T-helper 1 cell treated with Interleukin-12 subunit alpha and Interleukin-12 subunit beta and Interleukin-4 antibody, amounts not matched to agents 30 ng/mL and 1 ng/mL, for 36 hours (primary cell): Measurements from ENCODE around the gene MICU1. TPM values are rescaled to one million over a fixed set of nuclear protein-coding genes. Genes with fewer than 3 reads are reported as not detected.

Source experiments
- intact Hi-C: fragments of 100-400 bp; cut with micrococcal nuclease; formaldehyde crosslinking; loops from one replicate; pipeline ENCODE4 v1.15.1; 2024
- total RNA-seq: library from RNA; stranded (reverse); gene quantifications from 2 replicates; pipeline ENCODE4 v1.2.3, GENCODE V29; 2022

MICU1 gene
- total RNA-seq, 1 donor from 2014 or later = 35.9 TPM

- intact Hi-C loops = loop anchor here (1.0 to 2.0 kb wide), 3 partner anchors 11 to 55 kb away; partner anchors contain the start of genes MCU and MICU1
Measured at GRCh38 chr10:72637398-72637857, 11.5 kb upstream of the MICU1 start.

- intact Hi-C loops = no loop called here
Measured at GRCh38 chr10:72630144-72630543, 4.3 kb upstream of the MICU1 start.

GRCh38 chr10:72626444-72626754, 520 bp upstream of the MICU1 start:
- intact Hi-C loops = loop anchor here (1.0 to 10.0 kb wide), 13 partner anchors 11 to 786 kb away; partner anchors contain the start of genes ANXA7, DNAJB12, DNAJC9 and ECD

GRCh38 chr10:72625276-72625607, 637 bp downstream of the MICU1 start:
- intact Hi-C loops = loop anchor here (1.0 to 10.0 kb wide), 7 partner anchors 207 to 787 kb away; partner anchors contain the start of genes ANXA7, ECD, FAM149B1 and P4HA1

- intact Hi-C loops = loop anchor here (10.0 kb wide), 2 partner anchors 537 to 543 kb away; partner anchors contain the start of genes ECD, FAM149B1 and SPOCK2
Measured at GRCh38 chr10:72622271-72622670, 3.6 kb downstream of the MICU1 start.

GRCh38 chr10:72616716-72617115, 9.2 kb downstream of the MICU1 start:
- intact Hi-C loops = no loop called here

GRCh38 chr10:72615970-72616369, 9.9 kb downstream of the MICU1 start:
- intact Hi-C loops = no loop called here

GRCh38 chr10:72612203-72612826, 13.6 kb downstream of the MICU1 start:
- intact Hi-C loops = no loop called here

GRCh38 chr10:72611783-72612182, 14.1 kb downstream of the MICU1 start:
- intact Hi-C loops = no loop called here

- intact Hi-C loops = no loop called here
Measured at GRCh38 chr10:72610466-72610865, 15.4 kb downstream of the MICU1 start.

GRCh38 chr10:72605122-72605521, 20.8 kb downstream of the MICU1 start:
- intact Hi-C loops = no loop called here

- intact Hi-C loops = no loop called here
Measured at GRCh38 chr10:72601144-72601543, 24.7 kb downstream of the MICU1 start.

- intact Hi-C loops = no loop called here
Measured at GRCh38 chr10:72598769-72599701, 26.8 kb downstream of the MICU1 start.

GRCh38 chr10:72597897-72598296, 28.0 kb downstream of the MICU1 start:
- intact Hi-C loops = no loop called here

GRCh38 chr10:72595436-72595835, 30.4 kb downstream of the MICU1 start:
- intact Hi-C loops = no loop called here

- intact Hi-C loops = no loop called here
Measured at GRCh38 chr10:72593963-72594362, 31.9 kb downstream of the MICU1 start.

- intact Hi-C loops = no loop called here
Measured at GRCh38 chr10:72588266-72588665, 37.6 kb downstream of the MICU1 start.

GRCh38 chr10:72587568-72587967, 38.3 kb downstream of the MICU1 start:
- intact Hi-C loops = no loop called here

GRCh38 chr10:72574636-72575035, 51.2 kb downstream of the MICU1 start:
- intact Hi-C loops = no loop called here

- intact Hi-C loops = no loop called here
Measured at GRCh38 chr10:72573079-72573478, 52.8 kb downstream of the MICU1 start.

GRCh38 chr10:72567889-72568640, 57.8 kb downstream of the MICU1 start:
- intact Hi-C loops = no loop called here

GRCh38 chr10:72567421-72567820, 58.5 kb downstream of the MICU1 start:
- intact Hi-C loops = no loop called here
